Neural cell (in vitro differentiated cells): Measurements from ENCODE around the gene GLT6D1.

ENCODE experiments used
- POLR2AphosphoS5 ChIP-seq: IDR thresholded peaks from 2 replicates; pipeline ENCODE4 v1.6.1; 2012
- TAF1 ChIP-seq: IDR thresholded peaks from 2 replicates; pipeline ENCODE4 v1.6.1; 2012; ENCODE audit warnings: low read depth
- TF ChIP-seq, protein P1 (sequence below): fragments of 450-650 bp; IDR thresholded peaks from 2 replicates; pipeline ENCODE4 v1.5.1; 2014; ENCODE audit warnings: antibody characterized with exemption, mild to moderate bottlenecking, moderate library complexity; ENCODE audit not compliant: poor library complexity, severe bottlenecking

DNA sequence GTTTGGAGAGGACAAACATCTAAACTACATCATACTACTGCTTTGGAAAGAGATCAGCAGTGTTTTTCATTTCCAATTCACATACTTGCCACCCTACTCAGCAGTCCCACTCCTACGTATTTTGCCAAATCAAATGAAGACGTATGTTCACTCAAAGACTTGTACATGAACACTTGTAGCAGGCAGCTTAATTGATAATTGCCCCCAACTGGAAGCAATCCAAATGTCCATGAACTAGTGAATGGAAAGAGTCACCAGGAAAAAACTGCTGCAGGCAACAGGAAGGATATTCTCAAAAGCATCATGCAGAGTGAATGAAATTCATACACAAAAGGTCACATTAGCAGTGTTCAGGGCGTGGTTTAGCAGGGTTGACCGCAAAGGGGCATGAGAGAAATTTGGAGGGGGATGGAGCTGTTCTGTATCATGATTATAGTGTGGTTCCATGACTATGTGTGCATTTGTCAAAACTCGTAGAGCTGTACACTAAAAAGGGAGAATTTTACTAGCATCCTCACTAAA lies 39.0 kb downstream of the GLT6D1 start:
- TF ChIP-seq, protein P1, sequence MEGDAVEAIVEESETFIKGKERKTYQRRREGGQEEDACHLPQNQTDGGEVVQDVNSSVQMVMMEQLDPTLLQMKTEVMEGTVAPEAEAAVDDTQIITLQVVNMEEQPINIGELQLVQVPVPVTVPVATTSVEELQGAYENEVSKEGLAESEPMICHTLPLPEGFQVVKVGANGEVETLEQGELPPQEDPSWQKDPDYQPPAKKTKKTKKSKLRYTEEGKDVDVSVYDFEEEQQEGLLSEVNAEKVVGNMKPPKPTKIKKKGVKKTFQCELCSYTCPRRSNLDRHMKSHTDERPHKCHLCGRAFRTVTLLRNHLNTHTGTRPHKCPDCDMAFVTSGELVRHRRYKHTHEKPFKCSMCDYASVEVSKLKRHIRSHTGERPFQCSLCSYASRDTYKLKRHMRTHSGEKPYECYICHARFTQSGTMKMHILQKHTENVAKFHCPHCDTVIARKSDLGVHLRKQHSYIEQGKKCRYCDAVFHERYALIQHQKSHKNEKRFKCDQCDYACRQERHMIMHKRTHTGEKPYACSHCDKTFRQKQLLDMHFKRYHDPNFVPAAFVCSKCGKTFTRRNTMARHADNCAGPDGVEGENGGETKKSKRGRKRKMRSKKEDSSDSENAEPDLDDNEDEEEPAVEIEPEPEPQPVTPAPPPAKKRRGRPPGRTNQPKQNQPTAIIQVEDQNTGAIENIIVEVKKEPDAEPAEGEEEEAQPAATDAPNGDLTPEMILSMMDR: no peak
- TF ChIP-seq TAF1: no peak
- no peak for TF ChIP-seq POLR2AphosphoS5
